ENCODE data around the gene CRTC3. TPM values are rescaled to one million over a fixed set of nuclear protein-coding genes. Genes with fewer than 3 reads are reported as not detected.

CRTC3 gene
- total RNA-seq, 1 donor from 2014 or later = 8.1 TPM

Other genes starting within 250 kb of the CRTC3 start
- 0.92 and 1.1 TPM in 2 replicates for gene ZNF774, start 177.6 kb upstream of the CRTC3 start, total RNA-seq
- gene IQGAP1, start 141.7 kb upstream of the CRTC3 start, total RNA-seq = 197 and 214 TPM in 2 replicates
- gene BLM, start 187.4 kb downstream of the CRTC3 start, total RNA-seq = 6.5 and 9.0 TPM in 2 replicates

Measured in pulmonary artery endothelial cell (primary cell).